ENCODE measurements around the gene MOB4.
"Not testable (repeated sequence)": the region's sequence is repeated elsewhere in the genome, so short reads cannot be mapped to it uniquely, and the experiment has no call there.

Gene MOB4

DNA sequence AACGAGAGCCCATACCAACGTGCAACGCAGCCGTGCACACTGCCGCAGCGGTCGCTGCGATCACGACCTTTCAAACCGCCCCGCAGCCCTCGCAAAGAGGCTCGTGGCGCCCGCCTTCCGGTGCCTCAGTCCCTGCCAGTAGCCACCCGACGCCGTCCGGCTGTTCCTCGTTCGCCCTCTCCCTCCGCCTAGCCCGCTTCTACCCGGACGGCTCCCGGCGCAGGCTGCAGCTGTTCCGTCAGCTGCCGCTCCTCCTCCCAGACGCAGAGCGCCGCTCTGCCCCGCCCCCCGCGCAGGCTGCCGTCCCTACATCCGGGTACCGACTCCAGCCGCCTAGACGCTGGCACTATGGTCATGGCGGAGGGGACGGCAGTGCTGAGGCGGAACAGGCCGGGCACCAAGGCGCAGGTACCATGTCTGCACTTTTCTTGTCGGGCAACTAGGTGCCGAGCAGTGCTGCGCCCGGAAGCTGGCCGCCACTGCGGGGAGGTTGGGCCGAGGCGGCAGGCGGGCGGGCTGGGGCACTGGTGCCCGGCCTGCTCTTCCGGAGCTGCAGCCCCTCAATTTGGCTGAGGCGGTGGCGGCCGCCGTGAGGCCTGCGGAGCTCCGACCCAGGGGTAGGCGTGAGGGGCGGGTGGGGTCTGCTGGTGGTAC lies at the start of gene MOB4:
MOB4 (plus strand) TSS at position 328 of the 654 bp plus-strand sequence; CDS start at position 349, 21 bp downstream.
- peak; percentile 77 to 90 for DNase-seq (ENCODE audit: low read depth in 2 of 2)

DNA sequence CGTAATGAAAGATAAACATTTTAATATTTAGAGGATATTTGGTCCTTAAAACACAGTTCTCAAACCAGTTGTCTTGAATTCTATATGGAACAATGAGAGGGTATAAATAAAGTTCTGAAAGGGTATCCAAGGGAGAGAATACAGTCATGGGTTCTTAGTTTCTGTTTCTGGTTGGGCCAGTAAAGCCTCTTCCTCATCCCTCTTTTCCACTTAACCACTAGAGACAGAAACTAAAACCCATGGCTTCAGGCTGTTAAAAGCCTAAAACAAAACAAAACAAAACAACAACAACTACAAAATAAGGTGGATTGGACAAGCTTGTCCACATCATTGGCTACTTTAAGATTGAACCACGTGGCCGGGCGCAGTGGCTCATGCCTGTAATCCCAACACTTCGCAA lies 43.7 kb upstream of the MOB4 start:
- DNase-seq (ENCODE audit: low read depth in 2 of 2) = no peak

DNA sequence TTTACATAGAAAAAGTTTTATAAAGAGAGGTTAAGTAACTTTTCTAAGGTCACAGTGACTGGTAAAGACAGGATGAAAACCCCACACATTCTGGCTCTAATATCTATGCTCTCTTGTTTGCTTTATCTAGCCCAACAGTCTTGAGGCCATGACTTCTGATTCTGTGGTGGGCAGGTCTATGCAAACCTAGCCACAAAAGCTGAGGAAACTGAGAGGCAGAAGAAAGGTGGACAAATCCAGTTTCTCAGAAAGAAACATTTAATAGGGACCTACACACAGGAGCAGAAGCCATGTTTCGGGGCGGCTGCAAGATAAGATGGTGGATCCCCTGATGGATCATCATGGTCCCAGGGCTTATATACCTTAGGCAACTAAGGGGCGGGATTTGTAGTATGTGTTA lies 38.1 kb upstream of the MOB4 start:
- DNase-seq (ENCODE audit: low read depth in 2 of 2) = no peak

DNA sequence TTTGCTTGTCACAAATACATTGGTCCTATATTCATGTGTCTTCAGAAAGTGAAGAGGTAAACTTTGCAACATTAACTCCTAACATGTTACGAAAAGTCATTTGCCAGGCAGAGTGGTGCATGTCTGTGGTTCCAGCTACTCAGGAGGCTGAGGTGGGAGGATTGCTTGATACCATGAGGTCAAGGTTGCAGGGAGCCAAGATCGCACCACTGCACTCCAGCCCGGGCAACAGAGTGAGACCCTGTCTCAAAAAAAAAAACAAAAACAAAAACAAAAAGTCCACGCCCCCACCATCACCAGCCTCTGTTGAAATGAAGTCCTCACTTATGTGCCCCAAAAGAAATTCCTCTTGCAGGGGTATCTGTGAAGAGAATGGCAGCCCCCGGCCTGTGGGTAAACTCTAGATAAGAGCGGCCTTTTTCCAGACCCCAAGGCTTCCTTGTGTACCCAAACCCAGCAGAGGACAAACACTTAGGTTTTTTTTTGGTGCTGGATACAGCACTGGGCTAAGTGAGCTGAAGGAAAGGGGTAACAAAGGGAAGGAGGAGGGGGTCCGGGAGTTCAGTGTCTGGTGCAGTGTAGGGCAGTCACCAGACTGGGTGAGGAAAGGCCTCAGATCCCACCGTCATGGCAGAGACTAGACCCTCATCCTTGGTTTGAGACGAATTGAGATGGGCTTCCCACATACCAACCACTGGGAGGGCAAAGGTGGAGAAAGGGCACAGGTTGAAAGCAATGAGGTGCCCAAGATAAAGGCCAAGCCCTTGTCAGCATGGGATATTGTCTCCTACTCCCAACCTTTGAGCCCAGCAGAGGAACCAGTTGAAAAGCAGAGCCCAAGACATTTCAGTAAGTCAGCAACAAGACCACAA lies 35.5 kb upstream of the MOB4 start:
- no peak for DNase-seq (ENCODE audit: low read depth in 2 of 2)

DNA sequence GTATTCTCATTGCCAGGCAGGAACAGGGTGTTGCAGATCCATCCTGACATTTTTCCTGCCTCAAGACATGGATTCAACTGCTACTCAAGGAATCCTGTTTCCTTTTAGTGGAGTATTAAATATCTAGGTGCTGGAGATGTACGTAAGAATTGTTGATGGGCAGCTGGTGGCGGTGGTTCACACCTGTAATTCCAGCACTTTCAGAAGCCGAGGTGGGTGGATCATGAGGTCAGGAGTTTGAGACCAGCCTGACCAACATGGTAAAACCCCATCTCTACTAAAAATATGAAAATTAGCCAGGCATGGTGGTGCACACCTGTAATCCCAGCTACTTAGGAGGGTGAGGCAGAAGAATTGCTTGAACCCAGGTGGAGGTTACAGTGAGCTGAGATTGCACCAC lies 31.6 kb upstream of the MOB4 start:
- DNase-seq (ENCODE audit: low read depth in 2 of 2) = not testable (repeated sequence)

DNA sequence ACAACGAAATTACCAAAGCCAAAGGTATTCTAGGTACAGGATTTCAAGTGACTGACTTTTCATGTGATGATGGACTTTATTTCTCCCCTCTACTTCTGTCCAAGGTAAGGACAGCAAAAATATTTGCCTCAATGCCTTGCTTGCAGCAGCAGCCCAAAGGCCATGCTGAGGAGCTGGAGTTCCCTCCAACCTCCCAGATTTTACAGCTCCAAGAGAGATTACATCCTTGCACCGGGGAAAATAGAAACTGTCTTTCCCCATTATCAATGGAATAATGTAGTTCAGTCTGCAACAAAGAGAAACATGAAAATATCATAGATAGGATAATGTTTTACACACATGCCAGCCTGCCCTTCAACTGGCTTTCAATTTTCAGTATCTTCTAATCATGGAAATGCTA lies 29.7 kb upstream of the MOB4 start:
- DNase-seq (ENCODE audit: low read depth in 2 of 2) = no peak

DNA sequence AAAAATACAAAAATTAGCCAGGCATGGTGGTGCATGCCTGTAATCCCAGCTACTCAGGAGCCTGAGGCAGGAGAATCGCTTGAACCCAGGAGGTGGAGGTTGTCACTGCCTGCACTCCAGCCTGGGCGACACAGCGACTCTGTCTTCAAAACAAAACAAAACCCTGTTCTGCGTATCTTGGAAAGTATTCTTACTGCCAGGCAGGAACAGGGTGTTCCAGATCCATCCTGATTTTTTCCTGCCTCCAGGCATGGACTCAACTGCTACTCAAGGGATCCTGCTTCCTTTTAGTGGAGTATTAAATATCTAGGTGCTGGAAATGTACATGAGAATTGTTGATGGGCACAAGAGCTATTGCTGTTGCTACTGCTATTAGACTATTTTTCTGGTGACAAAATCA lies 28.5 kb upstream of the MOB4 start:
- DNase-seq (ENCODE audit: low read depth in 2 of 2) = no peak

DNA sequence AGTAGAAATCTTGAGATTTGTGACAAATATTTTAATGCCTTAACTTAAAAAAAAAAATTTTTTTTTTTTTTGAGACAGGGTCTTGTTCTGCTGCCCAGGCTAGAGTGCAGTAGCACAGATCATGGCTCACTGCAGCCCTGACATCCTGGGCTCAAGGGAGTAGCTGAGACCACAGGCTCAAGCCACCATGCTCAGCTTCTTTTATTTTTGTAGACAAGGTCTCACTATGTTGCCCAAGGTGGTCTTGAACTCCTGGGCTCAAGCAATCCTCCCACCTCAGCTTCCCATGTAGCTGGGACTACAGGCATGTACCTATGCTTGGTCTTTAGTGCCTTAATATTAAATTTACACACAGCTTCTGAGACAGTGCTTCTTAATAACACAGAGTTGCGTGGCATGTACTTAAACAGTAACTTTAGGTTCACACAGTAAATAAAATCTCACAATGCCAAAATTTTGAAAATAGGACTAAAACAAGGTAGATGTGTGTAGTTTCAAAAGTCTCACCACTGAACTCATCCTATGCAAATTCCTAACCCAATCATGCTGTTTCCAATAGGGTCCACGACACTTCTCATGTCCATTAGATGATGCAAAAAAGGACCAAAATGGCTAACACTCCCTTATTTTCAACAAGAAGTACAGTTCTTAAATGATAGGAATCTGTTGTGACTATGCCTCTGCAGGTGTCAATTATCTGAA lies 20.3 kb upstream of the MOB4 start:
- DNase-seq (ENCODE audit: low read depth in 2 of 2) = no peak

DNA sequence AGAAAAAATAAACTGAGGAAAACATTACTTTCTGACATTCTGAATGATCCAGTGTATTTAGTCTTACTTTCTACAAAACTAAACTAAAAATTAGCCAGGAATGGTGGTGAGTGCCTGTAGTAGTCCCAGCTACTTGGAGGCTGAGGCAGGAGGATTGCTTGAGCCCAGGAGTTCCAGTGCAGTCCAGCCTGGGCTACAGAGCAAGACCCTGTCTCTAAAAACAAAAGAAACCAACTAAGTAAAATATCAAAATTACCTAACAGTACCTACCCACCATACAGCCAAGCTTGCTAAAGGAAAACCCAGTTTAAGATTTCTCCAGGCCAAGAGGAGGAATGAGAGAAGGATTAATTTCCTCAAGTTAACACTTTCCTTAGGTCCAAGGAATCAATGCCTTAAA lies 19.2 kb upstream of the MOB4 start:
- DNase-seq (ENCODE audit: low read depth in 2 of 2) = no peak

DNA sequence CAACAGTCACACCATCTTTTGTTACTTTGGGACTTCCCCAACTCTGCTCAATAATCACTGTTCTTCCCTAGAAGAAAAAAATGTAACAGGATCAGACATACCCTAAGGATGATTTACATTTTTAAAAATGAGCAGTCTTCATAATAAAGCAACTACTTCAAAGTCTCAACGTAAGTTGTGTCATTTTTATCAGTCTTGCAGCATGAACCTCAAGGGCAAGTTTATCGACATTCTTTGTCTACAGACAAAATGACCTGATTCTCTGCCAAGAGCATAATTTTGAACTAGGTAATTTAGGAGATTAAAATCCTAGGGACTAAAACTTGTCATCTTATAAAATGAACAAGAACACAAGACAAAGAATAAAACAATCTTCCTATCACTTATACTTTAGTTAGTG lies 18.5 kb upstream of the MOB4 start:
- DNase-seq (ENCODE audit: low read depth in 2 of 2) = no peak

DNA sequence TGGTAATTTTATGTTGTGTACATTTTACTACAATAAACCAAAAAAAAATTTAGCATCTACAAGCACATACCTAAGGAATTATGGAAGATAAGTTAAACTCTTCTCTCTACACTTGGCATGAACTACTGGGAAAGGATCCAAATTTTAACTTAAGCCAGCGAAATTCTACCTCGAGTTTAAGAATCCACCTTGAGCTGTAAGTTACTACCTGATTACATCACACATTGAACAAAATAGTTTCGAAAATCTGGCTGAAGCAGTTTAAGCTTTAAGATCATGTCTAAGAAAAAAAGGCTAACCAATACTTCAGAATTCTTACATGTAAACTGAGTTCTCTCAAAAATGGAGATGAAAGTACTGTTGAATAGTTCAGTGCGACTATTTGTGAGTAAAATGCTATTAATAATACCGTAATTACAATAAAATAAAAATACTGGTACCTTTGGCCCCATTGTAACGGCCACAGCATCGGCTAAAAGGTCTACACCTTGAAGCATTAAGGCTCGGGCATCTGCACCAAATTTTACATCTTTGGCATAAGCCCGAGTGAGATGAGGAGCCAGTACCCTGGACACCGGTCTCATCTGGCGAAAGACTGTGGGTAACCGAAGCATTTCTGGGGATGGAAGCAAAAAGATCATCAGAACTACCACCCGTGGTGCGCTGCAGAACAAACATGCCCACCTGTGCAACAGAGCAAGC lies 17.5 kb upstream of the MOB4 start:
- no peak for DNase-seq (ENCODE audit: low read depth in 2 of 2)

DNA sequence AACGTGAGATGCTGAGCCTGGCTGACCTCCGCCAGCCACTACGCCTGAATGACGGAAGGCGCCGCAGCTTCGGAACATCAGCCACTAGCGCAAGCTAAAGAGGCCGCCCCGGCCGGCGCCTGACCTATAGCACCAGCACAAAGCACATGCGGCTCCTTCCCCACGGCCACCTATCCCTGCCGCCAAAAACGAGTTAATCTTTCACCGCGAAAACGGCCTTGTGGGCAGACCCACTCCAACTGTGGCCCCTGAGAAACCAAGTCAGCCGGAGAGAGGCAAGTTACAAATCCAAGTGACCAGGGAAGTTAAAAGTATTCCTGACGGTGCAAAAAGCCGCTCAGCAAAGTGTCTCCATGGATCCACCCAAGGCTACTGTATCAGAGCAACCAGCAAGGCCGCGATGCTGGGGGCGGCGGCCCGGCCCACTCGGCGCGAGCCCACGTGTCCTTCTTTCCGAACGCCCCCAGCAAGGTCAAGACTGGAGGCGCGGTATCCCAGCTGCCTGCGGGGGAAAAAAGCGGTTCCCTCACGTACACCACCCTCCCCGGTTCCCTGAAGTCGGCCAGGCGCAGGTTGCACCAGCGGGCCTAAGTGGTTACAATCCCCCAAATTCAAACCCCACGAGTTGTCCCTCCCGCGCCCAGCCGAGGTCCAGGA lies 16.8 kb upstream of the MOB4 start:
- DNase-seq (ENCODE audit: low read depth in 2 of 2) = peak; percentile 34 to 54

DNA sequence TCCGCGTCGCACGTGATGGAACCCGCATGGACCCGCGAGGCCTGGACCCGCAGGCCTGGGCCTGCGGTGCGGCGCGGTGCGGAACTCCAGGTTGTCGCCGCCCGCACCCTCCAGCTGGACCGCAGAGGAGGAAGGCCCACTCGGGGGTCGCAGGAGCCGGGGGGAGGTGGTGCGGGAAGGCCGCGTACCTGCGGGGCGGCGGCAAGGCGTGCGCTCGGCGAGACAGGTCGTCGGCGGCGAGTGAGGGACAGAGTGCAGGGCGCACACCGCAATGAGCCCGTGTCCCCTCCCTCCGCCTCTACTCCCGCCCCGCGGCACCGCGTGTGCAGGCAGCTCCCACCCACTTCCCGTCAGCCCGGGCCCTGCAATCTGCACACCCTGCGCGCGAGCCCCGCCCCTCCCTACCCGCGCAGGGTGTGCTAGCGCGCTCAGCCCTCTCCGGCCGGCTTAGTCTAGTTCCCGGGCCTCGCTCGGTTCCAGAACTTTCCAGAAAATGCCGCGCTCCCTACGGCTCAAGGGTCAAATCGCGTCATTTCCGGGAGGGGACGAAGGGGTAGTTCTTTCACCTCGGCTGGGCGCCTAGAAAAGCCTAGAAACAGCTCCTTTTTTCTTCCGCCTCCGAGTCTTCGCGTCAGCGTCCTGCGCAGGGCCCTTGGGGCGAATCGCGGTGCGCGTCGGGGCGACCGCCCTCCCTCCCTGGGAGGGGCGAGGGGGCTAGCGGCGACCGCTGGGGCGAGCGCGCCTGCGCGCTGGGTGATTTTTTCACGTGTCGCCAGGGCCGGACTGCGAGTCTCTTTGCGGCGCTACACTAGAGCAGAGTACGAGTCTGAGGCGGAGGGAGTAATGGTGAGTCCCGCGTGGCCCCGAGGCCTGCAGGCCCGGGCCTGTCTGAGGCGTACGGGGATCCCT lies 16.0 kb upstream of the MOB4 start, which contains the start of the genes HSPD1 and HSPE1:
HSPD1 (minus strand) TSS at position 247 of the 909 bp plus-strand sequence. CDS start 992 bp downstream, outside the sequence.
HSPE1 (plus strand) TSS at position 786 of the 909 bp plus-strand sequence; CDS start at position 844, 58 bp downstream.
- peak; percentile 98 to 99 for DNase-seq (ENCODE audit: low read depth in 2 of 2)

DNA sequence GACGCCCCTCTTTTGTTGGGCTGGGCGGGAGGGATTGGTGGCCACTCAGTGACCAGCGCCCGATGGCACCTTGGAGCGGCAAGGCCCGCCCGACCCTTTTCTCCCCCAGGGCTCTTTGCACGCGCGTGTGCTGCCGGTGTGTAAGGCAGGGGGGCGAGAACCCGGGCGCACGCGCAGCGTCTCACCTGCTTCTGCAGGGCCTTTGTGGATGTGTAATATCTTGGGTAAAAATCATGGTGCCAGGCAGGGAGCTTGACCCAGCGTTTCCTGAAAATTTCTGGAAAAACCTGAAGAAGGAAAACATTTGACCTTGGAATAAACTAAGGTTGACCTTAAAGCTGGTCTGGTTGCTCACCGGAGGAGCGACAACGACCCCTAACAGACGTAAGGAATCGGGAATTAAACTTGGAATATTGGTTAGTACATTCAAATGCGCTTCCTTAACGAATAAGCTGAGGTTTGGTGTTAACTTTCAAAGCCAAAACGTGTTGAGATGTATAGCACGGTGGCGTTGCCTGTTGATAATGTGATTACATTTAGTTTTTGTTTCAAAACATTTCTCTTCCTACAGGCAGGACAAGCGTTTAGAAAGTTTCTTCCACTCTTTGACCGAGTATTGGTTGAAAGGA lies 15.2 kb upstream of the MOB4 start:
- no peak for DNase-seq (ENCODE audit: low read depth in 2 of 2)

DNA sequence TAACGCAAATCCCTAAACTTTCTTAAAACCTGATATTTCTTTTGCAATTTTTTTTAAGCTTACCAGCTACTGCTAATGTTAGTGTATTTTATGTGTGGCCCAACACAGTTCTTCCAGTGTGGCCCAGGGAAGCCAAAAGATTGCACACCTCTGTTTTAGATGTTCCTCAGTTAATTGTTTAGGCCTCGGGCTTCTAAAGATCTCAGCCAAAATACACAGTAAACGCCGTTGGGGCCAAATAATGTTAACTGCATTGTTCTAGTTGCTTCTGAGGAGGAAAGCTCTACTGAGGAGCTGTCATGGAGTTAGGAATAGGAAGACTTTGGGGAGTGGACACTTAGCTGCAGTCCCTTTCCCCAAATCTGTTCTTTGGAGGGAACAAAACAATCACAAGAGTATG lies 13.7 kb upstream of the MOB4 start:
- DNase-seq (ENCODE audit: low read depth in 2 of 2) = no peak

DNA sequence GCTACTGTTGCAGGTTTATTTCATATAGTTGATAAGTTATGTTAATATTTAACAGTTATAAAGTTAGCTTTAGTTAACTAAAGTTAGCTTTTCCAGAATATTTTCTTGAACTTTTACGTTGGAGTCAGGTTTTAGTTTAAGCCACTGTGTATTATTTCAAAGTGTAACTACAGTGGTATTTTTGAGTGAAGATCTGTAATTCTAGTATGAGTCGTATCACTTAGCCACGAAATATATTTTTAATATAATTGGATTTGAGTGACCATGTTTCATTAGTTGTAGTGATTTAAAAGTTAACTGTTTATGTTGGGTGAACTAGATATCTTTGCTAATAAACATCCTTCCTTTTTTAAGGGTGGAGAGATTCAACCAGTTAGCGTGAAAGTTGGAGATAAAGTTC lies 13.2 kb upstream of the MOB4 start:
- no peak for DNase-seq (ENCODE audit: low read depth in 2 of 2)

DNA sequence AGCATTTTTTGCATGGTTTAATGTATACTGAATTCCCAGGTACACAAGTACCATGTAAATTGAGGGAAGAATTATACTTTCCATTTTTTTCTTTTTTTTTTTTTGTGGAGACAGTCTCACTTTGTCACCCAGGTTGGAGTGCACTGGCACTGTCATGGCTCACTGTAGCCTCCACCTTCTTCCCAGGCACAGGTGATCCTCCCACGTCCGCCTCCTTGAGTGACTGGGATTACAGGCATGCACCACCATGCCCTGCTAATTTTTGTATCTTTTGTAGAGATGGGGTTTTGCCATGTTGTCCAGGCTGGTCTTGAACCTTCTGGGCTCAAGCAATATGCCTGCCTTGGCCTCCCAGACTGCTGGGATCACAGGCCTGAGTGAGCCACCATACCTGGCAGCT lies 11.9 kb upstream of the MOB4 start:
- DNase-seq (ENCODE audit: low read depth in 2 of 2) = no peak

DNA sequence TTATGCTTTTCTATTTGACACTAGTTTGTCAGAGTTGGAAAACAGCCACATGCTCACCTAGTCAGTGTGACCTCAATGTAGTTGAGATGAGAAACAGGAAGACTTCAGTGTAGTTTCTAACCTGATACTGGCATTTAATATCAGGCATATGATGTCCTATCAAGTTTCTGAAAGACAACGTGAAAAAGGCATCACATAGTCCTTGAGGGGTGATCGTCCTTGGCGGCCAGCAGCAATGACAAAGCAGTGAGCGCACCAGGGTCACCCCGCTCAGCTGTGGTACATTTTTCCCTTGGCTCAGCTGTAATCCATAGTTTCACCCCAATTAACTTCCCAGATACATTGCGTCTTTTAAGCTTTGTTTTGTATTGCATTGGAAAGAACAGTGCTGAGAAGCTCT lies 11.4 kb upstream of the MOB4 start:
- no peak for DNase-seq (ENCODE audit: low read depth in 2 of 2)

DNA sequence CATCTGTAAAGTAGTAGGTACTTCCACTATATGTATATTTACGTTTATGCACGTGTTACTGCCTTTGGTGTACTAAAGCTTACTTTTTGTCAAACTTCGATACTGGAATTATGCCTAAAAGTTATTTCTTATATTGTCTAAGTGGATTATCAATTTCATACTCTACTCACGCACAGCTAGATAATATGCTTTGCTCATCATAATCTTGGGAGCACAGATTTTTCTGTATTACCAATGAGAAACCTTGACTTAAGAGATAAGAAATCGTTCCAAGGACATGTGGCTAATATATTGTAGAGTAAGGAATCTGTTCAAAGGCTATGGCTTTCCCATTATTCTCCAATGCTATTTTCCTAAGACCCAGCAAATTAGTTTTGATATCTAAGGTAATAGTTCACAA lies 9.2 kb upstream of the MOB4 start:
- no peak for DNase-seq (ENCODE audit: low read depth in 2 of 2)

DNA sequence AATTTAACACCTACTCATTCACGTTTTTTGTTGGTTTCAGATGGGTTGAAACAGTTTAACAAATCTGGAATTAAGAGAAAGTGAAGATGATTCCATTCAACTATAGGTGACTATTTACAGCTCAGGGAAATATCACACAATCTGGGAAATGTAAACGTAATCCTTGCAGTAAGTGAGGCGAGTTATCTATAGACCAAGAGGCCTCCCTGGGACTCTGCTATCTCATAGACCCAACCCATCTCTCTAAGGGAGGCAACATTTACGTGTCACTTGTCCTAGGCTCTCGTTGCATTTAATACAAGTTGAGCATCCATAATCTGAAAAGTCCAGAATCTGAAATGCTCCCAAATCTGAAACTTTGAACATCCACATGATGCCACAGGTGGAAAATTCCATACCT lies 2.0 kb upstream of the MOB4 start:
- no peak for DNase-seq (ENCODE audit: low read depth in 2 of 2)

Measured in stimulated activated CD8-positive, alpha-beta memory T cell treated with anti-CD3 and anti-CD28 coated beads, Interleukin-7, amount 100 ng/mL, for 4 hours (primary cell).